KMS-11 (cell line): ENCODE measurements around the gene MED27.

Experiments
- H2AFZ ChIP-seq: fragments of 200-600 bp; sonication (generic); 2 replicates; pipeline ENCODE4 v1.6.1; 2016; ENCODE audit warnings: antibody characterized with exemption, mixed run types, low read depth
- H3K27ac ChIP-seq: fragments of 200-600 bp; sonication (generic); 2 replicates; pipeline ENCODE4 v1.6.1; 2016; ENCODE audit warnings: mild to moderate bottlenecking, mixed run types
- H3K27me3 ChIP-seq: fragments of 200-600 bp; sonication (generic); 2 replicates; pipeline ENCODE4 v1.6.1; 2017; ENCODE audit warnings: mild to moderate bottlenecking, low read depth, mixed run types, moderate library complexity; ENCODE audit not compliant: insufficient read depth
- H3K36me3 ChIP-seq: fragments of 200-600 bp; sonication (generic); 2 replicates; pipeline ENCODE4 v1.6.1; 2017; ENCODE audit warnings: mild to moderate bottlenecking, mixed run types; ENCODE audit not compliant: insufficient read depth
- H3K4me1 ChIP-seq: fragments of 200-600 bp; sonication (generic); 2 replicates; pipeline ENCODE4 v1.6.1; 2016; ENCODE audit warnings: mild to moderate bottlenecking, low read depth, mixed run types; ENCODE audit not compliant: poor library complexity, severe bottlenecking
- H3K4me2 ChIP-seq: fragments of 200-600 bp; sonication (generic); 2 replicates; pipeline ENCODE4 v1.7.0; 2016; ENCODE audit warnings: mild to moderate bottlenecking, mixed run types
- H3K4me3 ChIP-seq: fragments of 200-600 bp; sonication (generic); IDR thresholded peaks from 2 replicates; pipeline ENCODE4 v1.6.1; 2017; ENCODE audit warnings: low read depth, low read length, mixed read lengths; ENCODE audit not compliant: insufficient read depth
- H3K79me2 ChIP-seq: fragments of 200-600 bp; sonication (generic); 2 replicates; pipeline ENCODE4 v1.6.1; 2016; ENCODE audit warnings: low read depth, mixed run types; ENCODE audit not compliant: insufficient read depth
- H3K9ac ChIP-seq: fragments of 200-600 bp; sonication (generic); 2 replicates; pipeline ENCODE4 v1.6.1; 2016; ENCODE audit warnings: mild to moderate bottlenecking, mixed run types
- H4K20me1 ChIP-seq: fragments of 200-600 bp; sonication (generic); 2 replicates; pipeline ENCODE4 v1.6.1; 2016; ENCODE audit warnings: mild to moderate bottlenecking, mixed run types; ENCODE audit not compliant: insufficient read depth
- TF ChIP-seq, protein P1 (sequence below): fragments of 200-600 bp; sonication (generic); conservative IDR thresholded peaks from 2 replicates; pipeline ENCODE4 v1.6.1; 2017; ENCODE audit warnings: low read depth, mild to moderate bottlenecking, antibody characterized with exemption, low read length, moderate library complexity, mixed read lengths

Gene MED27

DNA sequence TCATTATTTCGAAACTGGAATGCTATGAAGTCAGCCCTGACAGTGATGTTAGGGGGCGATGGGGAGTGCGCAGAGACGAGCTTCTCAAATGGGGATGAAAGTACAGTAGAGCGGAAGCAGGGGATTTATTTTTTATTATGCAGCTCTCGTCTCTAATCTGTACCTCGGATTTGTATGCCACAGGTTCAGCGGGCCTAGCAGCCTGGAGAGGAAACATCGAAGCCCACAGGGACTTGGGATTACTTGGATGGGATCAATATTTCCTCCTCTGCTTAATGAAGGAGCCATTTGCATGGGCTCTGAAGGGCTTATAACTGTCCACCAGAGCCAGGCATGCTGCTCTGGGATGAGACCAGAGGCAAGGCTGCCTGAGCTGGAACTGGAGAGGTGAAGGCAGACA lies 206.3 kb downstream of the MED27 start:
- Histone ChIP-seq H3K4me3 (no peak overlapping the region), H3K9ac (no peak overlapping the region), H3K4me2 (no peak overlapping the region), H3K27ac (no peak overlapping the region), H3K4me1 (no peaks in the 10 kb centered on the region), H4K20me1 (no peaks in the 10 kb centered on the region), H3K27me3 (no peaks in the 10 kb centered on the region), H3K36me3 (no peaks in the 10 kb centered on the region), H2AFZ (no peak overlapping the region), H3K79me2 (no peaks in the 10 kb centered on the region)
- TF ChIP-seq, protein P1, sequence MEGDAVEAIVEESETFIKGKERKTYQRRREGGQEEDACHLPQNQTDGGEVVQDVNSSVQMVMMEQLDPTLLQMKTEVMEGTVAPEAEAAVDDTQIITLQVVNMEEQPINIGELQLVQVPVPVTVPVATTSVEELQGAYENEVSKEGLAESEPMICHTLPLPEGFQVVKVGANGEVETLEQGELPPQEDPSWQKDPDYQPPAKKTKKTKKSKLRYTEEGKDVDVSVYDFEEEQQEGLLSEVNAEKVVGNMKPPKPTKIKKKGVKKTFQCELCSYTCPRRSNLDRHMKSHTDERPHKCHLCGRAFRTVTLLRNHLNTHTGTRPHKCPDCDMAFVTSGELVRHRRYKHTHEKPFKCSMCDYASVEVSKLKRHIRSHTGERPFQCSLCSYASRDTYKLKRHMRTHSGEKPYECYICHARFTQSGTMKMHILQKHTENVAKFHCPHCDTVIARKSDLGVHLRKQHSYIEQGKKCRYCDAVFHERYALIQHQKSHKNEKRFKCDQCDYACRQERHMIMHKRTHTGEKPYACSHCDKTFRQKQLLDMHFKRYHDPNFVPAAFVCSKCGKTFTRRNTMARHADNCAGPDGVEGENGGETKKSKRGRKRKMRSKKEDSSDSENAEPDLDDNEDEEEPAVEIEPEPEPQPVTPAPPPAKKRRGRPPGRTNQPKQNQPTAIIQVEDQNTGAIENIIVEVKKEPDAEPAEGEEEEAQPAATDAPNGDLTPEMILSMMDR, result no peak

GRCh38 chr9:131872702-131873101 lies 207.0 kb downstream of the MED27 start:
- TF ChIP-seq, protein P1, result no peak
- Histone ChIP-seq H3K27ac (no peak overlapping the region), H3K4me1 (no peaks in the 10 kb centered on the region), H3K36me3 (no peaks in the 10 kb centered on the region), H3K79me2 (no peaks in the 10 kb centered on the region), H4K20me1 (no peaks in the 10 kb centered on the region), H3K27me3 (no peaks in the 10 kb centered on the region), H3K9ac (no peak overlapping the region), H3K4me3 (no peak overlapping the region), H2AFZ (no peak overlapping the region), H3K4me2 (no peak overlapping the region)

GRCh38 chr9:131872006-131872405 lies 207.7 kb downstream of the MED27 start:
- H3K27ac ChIP-seq, result no peak overlapping the region
- H3K4me3 ChIP-seq, result no peak overlapping the region
- no peak overlapping the region for H3K9ac ChIP-seq
- H3K27me3 ChIP-seq, result no peaks in the 10 kb centered on the region
- no peaks in the 10 kb centered on the region for H4K20me1 ChIP-seq
- H3K4me2 ChIP-seq, result no peak overlapping the region
- no peak overlapping the region for H2AFZ ChIP-seq
- no peaks in the 10 kb centered on the region for H3K79me2 ChIP-seq
- TF ChIP-seq, protein P1, result no peak; the same call in 1 of the 2 replicates
- H3K36me3 ChIP-seq, result no peaks in the 10 kb centered on the region
- H3K4me1 ChIP-seq, result no peaks in the 10 kb centered on the region

- Histone ChIP-seq H3K79me2 (no peaks in the 10 kb centered on the region), H2AFZ (no peak overlapping the region), H4K20me1 (no peaks in the 10 kb centered on the region), H3K4me1 (no peaks in the 10 kb centered on the region), H3K36me3 (no peaks in the 10 kb centered on the region), H3K27ac (no peak overlapping the region), H3K4me3 (no peak overlapping the region), H3K9ac (no peak overlapping the region), H3K27me3 (no peaks in the 10 kb centered on the region), H3K4me2 (no peak overlapping the region)
- TF ChIP-seq, protein P1, result no peak
Observed at GRCh38 chr9:131870156-131870555, 209.5 kb downstream of the MED27 start.
